Activated naive CD4-positive, alpha-beta T cell treated with anti-CD3 and anti-CD28 coated beads for 36 hours (primary cell): ENCODE measurements around the gene GABARAP. TPM values are rescaled to one million over a fixed set of nuclear protein-coding genes. Genes with fewer than 3 reads are reported as not detected.

Source experiments
- CTCF ChIA-PET: fragments of 350-600 bp; sonication (Branson Sonifier 250); formaldehyde crosslinking; loops from one replicate; lab custom pipeline; 2021; ENCODE audit warnings: antibody characterized with exemption; lab: Charles Lee
- DNase-seq: peaks from one replicate; pipeline ENCODE4 v3.0.0-alpha.2; 2020
- H3K27ac Mint-ChIP-seq: one replicate; pipeline ENCODE4 v1.8.0; 2021; ENCODE audit warnings: mild to moderate bottlenecking, mixed read lengths
- H3K27me3 Mint-ChIP-seq: one replicate; pipeline ENCODE4 v1.8.0; 2021; ENCODE audit warnings: low read depth, mixed read lengths
- H3K36me3 Mint-ChIP-seq: one replicate; pipeline ENCODE4 v1.8.0; 2021; ENCODE audit warnings: low read depth, mixed read lengths
- H3K4me1 Mint-ChIP-seq: one replicate; pipeline ENCODE4 v1.8.0; 2021; ENCODE audit warnings: low read depth, mixed read lengths
- H3K4me3 Mint-ChIP-seq: one replicate; pipeline ENCODE4 v1.8.0; 2021; ENCODE audit warnings: mild to moderate bottlenecking, moderate library complexity, mixed read lengths
- H3K9me3 Mint-ChIP-seq: one replicate; pipeline ENCODE4 v1.8.0; 2021; ENCODE audit warnings: mixed read lengths
- intact Hi-C: fragments of 100-400 bp; cut with micrococcal nuclease; formaldehyde crosslinking; loops from one replicate; pipeline ENCODE4 v1.15.1; 2023
- total RNA-seq, 2 experiments: library from RNA; stranded (reverse); gene quantifications; one replicate each; pipeline ENCODE4 v1.2.3, GENCODE V29; 2021

The GABARAP gene
- total RNA-seq, 2 experiments from 2014 or later = 137 to 152 TPM

DNA sequence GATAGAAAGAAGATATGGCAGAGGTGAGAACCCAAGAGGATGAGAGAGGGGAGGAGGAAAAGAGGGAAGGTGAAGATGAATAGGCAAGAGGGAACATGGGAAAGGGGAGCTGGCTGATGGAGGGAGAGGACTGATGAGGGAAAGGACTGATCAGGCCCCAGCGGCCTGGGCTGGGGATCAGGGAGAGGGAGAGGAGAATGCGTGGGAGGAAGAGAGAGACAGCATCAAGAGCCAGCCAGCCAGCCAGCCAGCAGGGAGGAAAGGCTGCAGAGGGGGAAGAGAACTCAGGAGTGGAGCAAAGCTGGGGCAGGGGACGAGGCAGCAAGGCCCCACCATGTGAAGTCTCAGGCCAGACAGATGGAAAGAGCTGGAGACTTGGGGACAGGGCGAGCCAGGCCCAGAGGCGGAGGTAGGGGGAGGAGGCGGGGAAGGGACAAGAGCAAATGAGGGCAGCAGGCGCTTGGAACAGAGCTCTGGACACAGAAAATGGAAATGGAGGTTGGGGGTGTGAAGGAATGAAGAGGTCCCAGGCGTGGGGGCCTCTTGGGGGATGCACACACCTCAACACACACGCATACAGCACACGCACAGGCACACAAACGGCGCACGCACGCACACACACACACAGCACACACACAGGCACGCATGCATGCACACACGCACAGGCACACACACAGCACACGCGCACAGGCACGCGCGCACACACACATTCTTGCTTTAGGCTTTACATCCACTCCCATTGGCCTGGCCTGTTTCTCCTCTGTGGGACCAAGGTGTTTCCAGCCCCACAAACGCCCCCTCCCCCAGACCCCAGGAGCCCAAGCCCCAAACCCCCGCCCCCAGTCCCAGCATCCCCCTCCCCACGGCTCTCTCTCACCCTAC is 34.9 kb downstream of the GABARAP start:
- CTCF ChIA-PET = interaction anchor here (0.6 kb wide), 1 partner anchor 32 kb away, joined by 3 read pairs; the partner anchor contains the start of gene PHF23
- DNase-seq = no peak
- Mint-ChIP-seq H3K27ac (no peak overlapping the region), H3K27me3 (no peaks in the 10 kb centered on the region), H3K9me3 (no peaks in the 10 kb centered on the region), H3K36me3 (no peaks in the 10 kb centered on the region), H3K4me3 (no peak overlapping the region), H3K4me1 (peaks cover 31% of the 10 kb centered on the region)
- intact Hi-C loops = no loop called here

- Mint-ChIP-seq H3K36me3 (no peaks in the 10 kb centered on the region), H3K9me3 (no peaks in the 10 kb centered on the region), H3K4me3 (peak overlapping the region; percentile 70), H3K27me3 (no peaks in the 10 kb centered on the region), H3K27ac (peak overlapping the region; percentile 85), H3K4me1 (peaks cover 31% of the 10 kb centered on the region)
- intact Hi-C loops = loop anchor here (1.0 kb wide), 1 partner anchor 9 kb away; no protein-coding TSS in a partner anchor
- CTCF ChIA-PET = no interaction called here
- DNase-seq = no peak
Observed at GRCh38 chr17:7205561-7205960, 36.7 kb downstream of the GABARAP start.

- H3K4me3 Mint-ChIP-seq = peak overlapping the region; percentile 70
- no peaks in the 10 kb centered on the region for H3K36me3 Mint-ChIP-seq
- H3K9me3 Mint-ChIP-seq = no peaks in the 10 kb centered on the region
- H3K4me1 Mint-ChIP-seq = peaks cover 28% of the 10 kb centered on the region
- H3K27ac Mint-ChIP-seq = peak overlapping the region; percentile 85
- CTCF ChIA-PET = interaction anchor here (1.0 kb wide), 1 partner anchor 28 kb away, joined by 4 read pairs; no protein-coding TSS in a partner anchor
- intact Hi-C loops = loop anchor here (1.0 kb wide), 1 partner anchor 9 kb away; no protein-coding TSS in a partner anchor
- H3K27me3 Mint-ChIP-seq = no peaks in the 10 kb centered on the region
- peak; percentile 96 for DNase-seq
Observed at GRCh38 chr17:7204828-7205461, 37.3 kb downstream of the GABARAP start.

- Mint-ChIP-seq H3K27ac (peak overlapping the region; percentile 85), H3K4me3 (peak overlapping the region; percentile 70)
- no peak for DNase-seq
Observed at GRCh38 chr17:7204336-7204735, 37.9 kb downstream of the GABARAP start.

GRCh38 chr17:7203391-7203790 is 38.9 kb downstream of the GABARAP start:
- Mint-ChIP-seq H3K27me3 (no peaks in the 10 kb centered on the region), H3K27ac (no peak overlapping the region), H3K36me3 (no peaks in the 10 kb centered on the region), H3K4me1 (peaks cover 28% of the 10 kb centered on the region), H3K9me3 (no peaks in the 10 kb centered on the region), H3K4me3 (peak overlapping the region; percentile 70)
- intact Hi-C loops = no loop called here
- CTCF ChIA-PET = interaction anchor here (1.3 kb wide), 1 partner anchor 151 kb away, joined by 3 read pairs; no protein-coding TSS in a partner anchor
- no peak for DNase-seq

More at GRCh38 chr17:7204336-7204735, 37.9 kb downstream of the GABARAP start:
- Mint-ChIP-seq H3K4me1 (peaks cover 28% of the 10 kb centered on the region), H3K36me3 (no peaks in the 10 kb centered on the region), H3K27me3 (no peaks in the 10 kb centered on the region), H3K9me3 (no peaks in the 10 kb centered on the region)
- CTCF ChIA-PET = interaction anchor here (1.0 to 1.3 kb wide), 2 partner anchors 27 to 152 kb away, joined by 3 to 4 read pairs; no protein-coding TSS in a partner anchor
- intact Hi-C loops = no loop called here

DNA sequence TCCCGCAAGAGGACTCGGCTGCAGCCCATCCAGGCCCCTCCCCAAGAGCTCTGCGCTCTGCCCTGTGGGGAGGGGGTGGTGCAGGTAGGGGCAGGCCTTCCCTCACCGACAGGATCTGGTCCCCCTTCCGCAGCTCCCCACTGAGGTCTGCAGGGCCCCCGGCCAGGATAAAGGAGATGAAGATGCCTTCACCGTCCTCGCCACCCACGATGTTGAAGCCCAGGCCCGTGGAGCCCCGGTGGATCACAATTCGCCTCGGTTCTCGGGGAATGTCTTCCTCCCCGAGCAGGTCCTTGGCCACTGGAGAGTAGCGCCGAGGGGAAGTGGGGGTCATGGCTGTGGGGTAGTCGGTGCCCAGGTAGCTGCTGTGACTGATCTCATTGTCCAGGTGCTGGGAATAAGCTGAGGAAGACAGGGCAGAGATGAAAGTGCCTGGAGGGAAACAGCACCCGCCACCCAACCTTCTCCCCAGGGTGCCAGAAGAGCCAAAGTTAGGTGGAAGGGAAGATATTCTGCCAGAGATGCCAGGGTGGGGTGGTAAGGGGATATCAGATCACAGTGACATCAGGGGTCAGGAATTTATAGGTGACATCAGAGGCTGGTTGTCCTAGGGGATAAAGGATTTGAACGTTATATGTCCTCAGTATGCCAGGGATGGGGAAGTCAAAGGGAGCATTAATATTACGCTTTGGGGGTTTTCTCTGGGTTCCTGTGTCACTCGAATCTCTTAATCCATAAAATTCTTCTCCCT is 45.4 kb downstream of the GABARAP start:
- intact Hi-C loops = no loop called here
- no peaks in the 10 kb centered on the region for H3K9me3 Mint-ChIP-seq
- H3K4me3 Mint-ChIP-seq = no peak overlapping the region
- H3K27ac Mint-ChIP-seq = no peak overlapping the region
- H3K4me1 Mint-ChIP-seq = no peaks in the 10 kb centered on the region
- DNase-seq = no peak
- no peaks in the 10 kb centered on the region for H3K27me3 Mint-ChIP-seq
- CTCF ChIA-PET = interaction anchor here (1.0 kb wide), 1 partner anchor 19 kb away, joined by 3 read pairs; no protein-coding TSS in a partner anchor
- H3K36me3 Mint-ChIP-seq = peaks cover 3% of the 10 kb centered on the region

DNA sequence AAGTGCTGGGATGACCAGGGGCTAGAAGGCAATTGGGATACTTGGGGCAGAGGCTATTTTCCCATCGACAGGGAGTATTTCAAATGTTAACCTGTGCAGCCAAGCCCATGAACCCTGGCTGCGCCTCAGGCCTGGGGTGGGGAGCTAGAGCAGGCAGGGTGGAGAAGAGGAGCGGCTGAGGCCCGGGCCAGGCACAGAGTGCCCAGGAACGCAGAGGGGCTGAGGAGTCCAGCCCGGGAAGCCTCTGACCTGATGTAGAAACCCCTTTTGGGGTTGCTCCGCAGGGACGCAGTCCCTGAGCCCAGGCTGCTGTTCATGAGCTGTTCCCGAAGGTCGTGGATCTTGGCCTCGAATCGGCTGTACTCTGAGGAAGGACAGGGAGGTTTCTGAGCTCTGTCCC is 46.3 kb downstream of the GABARAP start:
- Mint-ChIP-seq H3K4me1 (no peaks in the 10 kb centered on the region), H3K36me3 (peaks cover 3% of the 10 kb centered on the region), H3K27me3 (no peaks in the 10 kb centered on the region), H3K9me3 (no peaks in the 10 kb centered on the region), H3K4me3 (no peak overlapping the region), H3K27ac (no peak overlapping the region)
- intact Hi-C loops = no loop called here
- DNase-seq = no peak
- CTCF ChIA-PET = interaction anchor here (0.6 to 1.0 kb wide), 2 partner anchors 19 to 361 kb away, joined by 3 read pairs; no protein-coding TSS in a partner anchor

- Mint-ChIP-seq H3K27ac (no peak overlapping the region), H3K4me1 (no peaks in the 10 kb centered on the region), H3K36me3 (peaks cover 3% of the 10 kb centered on the region), H3K9me3 (no peaks in the 10 kb centered on the region), H3K27me3 (no peaks in the 10 kb centered on the region), H3K4me3 (no peak overlapping the region)
- DNase-seq = no peak
- CTCF ChIA-PET = interaction anchor here (1.0 to 1.2 kb wide), 2 partner anchors 15 to 350 kb away, joined by 3 to 4 read pairs; no protein-coding TSS in a partner anchor
- intact Hi-C loops = no loop called here
Observed at GRCh38 chr17:7192271-7192937, 49.8 kb downstream of the GABARAP start.

DNA sequence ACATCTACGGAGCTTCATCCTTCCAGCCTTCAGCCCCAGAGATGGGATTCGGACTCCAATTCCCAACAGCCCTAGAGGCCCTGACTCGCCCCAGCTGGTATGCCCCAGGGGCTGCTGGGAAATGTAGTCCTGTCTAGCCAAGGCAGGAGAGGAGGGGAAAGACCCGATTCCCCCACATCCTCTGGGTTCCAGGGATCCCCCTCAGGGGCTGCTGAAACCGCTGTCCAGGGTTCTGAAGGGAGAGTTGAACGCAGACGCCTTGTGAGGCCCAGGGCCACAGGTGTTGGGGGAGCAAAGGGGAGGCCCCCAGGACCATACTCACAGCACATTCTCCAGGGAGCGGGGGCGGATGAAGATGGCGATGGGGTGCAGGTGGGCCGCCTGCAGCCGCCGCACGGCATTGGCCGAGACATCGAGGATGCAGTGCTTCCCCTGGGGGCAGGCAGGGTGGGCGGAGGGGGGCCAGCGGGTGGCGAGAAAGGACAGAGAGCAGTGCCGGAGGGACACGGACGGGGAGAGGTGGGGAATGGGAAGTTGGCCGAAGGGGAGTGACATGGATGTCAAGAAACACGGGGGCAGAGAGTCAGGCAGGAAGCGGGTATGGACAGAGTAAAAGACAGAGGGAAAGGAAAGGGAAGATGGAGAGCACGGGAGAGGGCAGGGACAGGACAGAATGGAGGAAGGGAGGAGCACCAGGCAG is 50.5 kb downstream of the GABARAP start:
- Mint-ChIP-seq H3K4me1 (no peaks in the 10 kb centered on the region), H3K9me3 (no peaks in the 10 kb centered on the region), H3K4me3 (no peak overlapping the region), H3K27ac (no peak overlapping the region), H3K36me3 (peaks cover 3% of the 10 kb centered on the region), H3K27me3 (no peaks in the 10 kb centered on the region)
- DNase-seq = peak; percentile 56
- intact Hi-C loops = no loop called here
- CTCF ChIA-PET = interaction anchor here (1.3 kb wide), 1 partner anchor 14 kb away, joined by 3 read pairs; no protein-coding TSS in a partner anchor

DNA sequence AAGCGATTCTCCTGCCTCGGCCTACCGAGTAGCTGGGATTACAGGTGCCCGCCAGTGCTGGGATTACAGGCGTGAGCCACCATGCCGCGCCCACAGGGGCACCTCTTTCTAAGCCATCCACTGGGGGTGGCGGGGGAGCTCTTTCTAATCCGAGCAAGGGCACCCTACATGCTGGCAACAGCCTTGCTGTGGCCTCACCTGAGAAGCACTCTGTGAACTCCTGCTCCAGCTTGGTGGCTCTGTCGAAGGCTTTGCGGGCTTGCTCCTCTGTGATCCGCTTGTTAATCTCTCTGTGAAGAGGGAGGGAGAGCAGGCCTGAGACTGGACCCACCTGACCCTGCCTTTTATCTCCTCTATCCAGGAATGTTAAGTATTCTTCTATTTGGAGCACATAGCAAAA is 51.2 kb downstream of the GABARAP start:
- DNase-seq = no peak
- intact Hi-C loops = no loop called here
- Mint-ChIP-seq H3K4me1 (no peaks in the 10 kb centered on the region), H3K36me3 (peaks cover 3% of the 10 kb centered on the region), H3K9me3 (no peaks in the 10 kb centered on the region), H3K27ac (no peak overlapping the region), H3K4me3 (no peak overlapping the region), H3K27me3 (no peaks in the 10 kb centered on the region)
- CTCF ChIA-PET = interaction anchor here (1.3 kb wide), 1 partner anchor 14 kb away, joined by 3 read pairs; no protein-coding TSS in a partner anchor
